ENCODE measurements around the gene KCND3.

Gene KCND3

DNA sequence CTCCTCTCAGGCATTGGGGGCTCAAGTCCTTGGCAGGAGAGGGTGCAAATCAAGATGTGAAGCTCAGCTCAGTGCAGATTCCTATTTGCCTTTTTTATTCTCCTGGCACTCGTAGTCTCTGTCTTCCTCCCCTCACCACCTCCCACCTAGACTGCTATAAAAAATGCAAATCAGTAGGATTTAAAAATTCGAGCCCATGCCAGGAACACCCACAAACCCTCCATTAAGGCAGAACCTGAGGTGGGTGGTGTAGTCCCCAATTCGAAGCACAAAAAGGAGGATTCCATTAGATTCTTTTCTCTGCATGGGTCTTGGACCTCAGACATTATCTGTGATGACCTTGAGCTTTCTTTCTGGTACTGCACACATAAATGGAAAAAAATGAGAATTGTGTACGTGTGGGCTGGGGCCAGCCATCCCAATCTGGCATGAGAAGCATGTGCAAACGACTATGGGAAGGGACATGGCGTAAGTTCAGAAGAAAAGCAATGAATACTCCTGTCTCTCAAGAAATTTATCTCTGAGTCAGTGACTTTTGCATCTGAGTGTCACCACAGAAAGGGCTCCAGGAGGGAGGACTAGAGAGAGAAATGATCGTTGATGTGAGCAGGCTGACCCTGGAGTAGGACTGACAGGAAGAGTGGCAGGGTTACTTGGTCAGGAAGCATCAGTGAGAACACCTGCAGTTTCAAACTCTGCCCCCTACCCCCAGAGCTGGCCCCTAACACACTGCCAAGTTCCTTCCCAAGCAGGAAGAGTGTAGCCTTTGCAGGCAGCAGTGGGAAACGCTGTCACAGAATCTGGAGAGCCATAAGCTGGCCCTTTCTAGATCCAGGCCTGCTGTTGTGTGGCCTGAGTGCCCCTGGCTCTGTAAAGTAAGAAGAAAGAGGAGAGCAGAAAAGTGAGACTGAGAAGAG lies 252.0 kb downstream of the KCND3 start:
- no peak overlapping the region for H3K27ac ChIP-seq (replicated peaks)
- peaks cover 11% of the 10 kb centered on the region for H3K27me3 ChIP-seq (ENCODE audit: insufficient read depth, poor library complexity, severe bottlenecking)
- H3K4me3 ChIP-seq (replicated peaks; ENCODE audit: insufficient read depth, low read length) = no peak overlapping the region
- DNase-seq (ENCODE audit: low read depth in 1 of 2, low spot score in 1 of 2) = no peak
- TF ChIP-seq, protein P1, sequence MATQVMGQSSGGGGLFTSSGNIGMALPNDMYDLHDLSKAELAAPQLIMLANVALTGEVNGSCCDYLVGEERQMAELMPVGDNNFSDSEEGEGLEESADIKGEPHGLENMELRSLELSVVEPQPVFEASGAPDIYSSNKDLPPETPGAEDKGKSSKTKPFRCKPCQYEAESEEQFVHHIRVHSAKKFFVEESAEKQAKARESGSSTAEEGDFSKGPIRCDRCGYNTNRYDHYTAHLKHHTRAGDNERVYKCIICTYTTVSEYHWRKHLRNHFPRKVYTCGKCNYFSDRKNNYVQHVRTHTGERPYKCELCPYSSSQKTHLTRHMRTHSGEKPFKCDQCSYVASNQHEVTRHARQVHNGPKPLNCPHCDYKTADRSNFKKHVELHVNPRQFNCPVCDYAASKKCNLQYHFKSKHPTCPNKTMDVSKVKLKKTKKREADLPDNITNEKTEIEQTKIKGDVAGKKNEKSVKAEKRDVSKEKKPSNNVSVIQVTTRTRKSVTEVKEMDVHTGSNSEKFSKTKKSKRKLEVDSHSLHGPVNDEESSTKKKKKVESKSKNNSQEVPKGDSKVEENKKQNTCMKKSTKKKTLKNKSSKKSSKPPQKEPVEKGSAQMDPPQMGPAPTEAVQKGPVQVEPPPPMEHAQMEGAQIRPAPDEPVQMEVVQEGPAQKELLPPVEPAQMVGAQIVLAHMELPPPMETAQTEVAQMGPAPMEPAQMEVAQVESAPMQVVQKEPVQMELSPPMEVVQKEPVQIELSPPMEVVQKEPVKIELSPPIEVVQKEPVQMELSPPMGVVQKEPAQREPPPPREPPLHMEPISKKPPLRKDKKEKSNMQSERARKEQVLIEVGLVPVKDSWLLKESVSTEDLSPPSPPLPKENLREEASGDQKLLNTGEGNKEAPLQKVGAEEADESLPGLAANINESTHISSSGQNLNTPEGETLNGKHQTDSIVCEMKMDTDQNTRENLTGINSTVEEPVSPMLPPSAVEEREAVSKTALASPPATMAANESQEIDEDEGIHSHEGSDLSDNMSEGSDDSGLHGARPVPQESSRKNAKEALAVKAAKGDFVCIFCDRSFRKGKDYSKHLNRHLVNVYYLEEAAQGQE (IDR thresholded peaks at IDR 0.05; ENCODE audit: insufficient replicate concordance, low read depth) = no peak

- peaks cover 11% of the 10 kb centered on the region for H3K27me3 ChIP-seq (ENCODE audit: insufficient read depth, poor library complexity, severe bottlenecking)
Observed at GRCh38 chr1:111736548-111737215, 252.8 kb downstream of the KCND3 start.

DNA sequence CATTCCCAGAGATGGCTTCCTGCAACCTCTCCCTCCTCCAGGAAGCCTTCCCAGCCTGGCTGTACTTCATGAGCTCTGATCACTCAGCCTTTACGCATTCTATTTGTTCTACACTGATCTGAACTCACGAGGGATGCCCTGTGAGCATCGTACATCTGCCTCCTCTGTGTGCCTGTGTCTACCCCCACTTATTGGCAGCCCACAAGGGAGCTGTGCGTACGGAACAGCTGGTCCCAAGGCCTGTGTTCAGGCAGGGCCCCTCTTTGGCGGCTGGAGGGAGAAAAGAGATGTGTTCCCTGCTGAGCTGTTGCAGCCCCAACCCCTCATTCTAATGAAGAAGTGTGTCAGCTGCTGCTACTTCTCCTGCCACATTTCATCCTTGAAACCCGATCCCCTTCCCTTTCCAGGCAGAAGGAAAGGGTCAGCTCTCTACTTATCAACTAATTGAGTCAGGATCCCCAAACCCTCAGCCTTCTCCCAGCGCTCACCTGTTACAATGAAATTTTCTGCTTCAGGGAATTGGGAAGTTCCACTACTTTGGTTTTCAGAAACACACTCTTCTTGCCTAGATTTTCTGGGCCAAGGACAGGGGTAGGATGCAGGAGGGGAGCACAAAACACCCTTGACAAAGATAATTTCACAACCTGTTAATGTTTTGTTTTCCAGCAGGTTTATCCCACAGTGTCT lies 253.5 kb downstream of the KCND3 start:
- H3K4me3 ChIP-seq (replicated peaks; ENCODE audit: insufficient read depth, low read length) = no peak overlapping the region
- TF ChIP-seq, protein P1 (IDR thresholded peaks at IDR 0.05; ENCODE audit: insufficient replicate concordance, low read depth) = no peak
- TF ChIP-seq SPI1 (IDR thresholded peaks at IDR 0.05; ENCODE audit: borderline replicate concordance, low read depth) (no peak), CTCF (IDR thresholded peaks at IDR 0.05; ENCODE audit: insufficient read depth, low read length) (no peak), POLR2AphosphoS5 (IDR thresholded peaks at IDR 0.05; ENCODE audit: low read depth) (no peak)
- H3K27me3 ChIP-seq (ENCODE audit: insufficient read depth, poor library complexity, severe bottlenecking) = peaks cover 7% of the 10 kb centered on the region
- DNase-seq (ENCODE audit: low read depth in 1 of 2, low spot score in 1 of 2) = no peak
- no peak overlapping the region for H3K27ac ChIP-seq (replicated peaks)

More at GRCh38 chr1:111736548-111737215, 252.8 kb downstream of the KCND3 start:
- TF ChIP-seq CTCF (IDR thresholded peaks at IDR 0.05; ENCODE audit: insufficient read depth, low read length) (no peak), SPI1 (IDR thresholded peaks at IDR 0.05; ENCODE audit: borderline replicate concordance, low read depth) (no peak), GABPA (IDR thresholded peaks at IDR 0.05; ENCODE audit: low read depth) (no peak), POLR2AphosphoS5 (IDR thresholded peaks at IDR 0.05; ENCODE audit: low read depth) (no peak)
- TF ChIP-seq, protein P1 (IDR thresholded peaks at IDR 0.05; ENCODE audit: insufficient replicate concordance, low read depth) = no peak
- H3K27ac ChIP-seq (replicated peaks) = no peak overlapping the region
- DNase-seq (ENCODE audit: low read depth in 1 of 2, low spot score in 1 of 2) = no peak
- H3K4me3 ChIP-seq (replicated peaks; ENCODE audit: insufficient read depth, low read length) = no peak overlapping the region
